Hepatocyte (in vitro differentiated cells): ENCODE data around the gene PAOX. TPM values are rescaled to one million over a fixed set of nuclear protein-coding genes. Genes with fewer than 3 reads are reported as not detected.

ENCODE experiments used
- DNase-seq: peaks from one replicate; pipeline ENCODE4 v3.0.0-alpha.2; 2016; ENCODE audit warnings: low spot score
- H2AFZ ChIP-seq: fragments of 200-600 bp; sonication (generic); 2 replicates; pipeline ENCODE4 v1.6.0; 2016; ENCODE audit warnings: antibody characterized with exemption, mild to moderate bottlenecking
- H3K27ac ChIP-seq: fragments of 200-600 bp; sonication (generic); 2 replicates; pipeline ENCODE4 v1.5.1; 2016; ENCODE audit warnings: mild to moderate bottlenecking
- H3K27me3 ChIP-seq: fragments of 200-600 bp; sonication (generic); 2 replicates; pipeline ENCODE4 v1.6.1; 2016
- H3K36me3 ChIP-seq: fragments of 200-600 bp; sonication (generic); replicated peaks from 2 replicates; pipeline ENCODE4 v1.5.1; 2016; ENCODE audit warnings: low read depth; ENCODE audit not compliant: insufficient read depth
- H3K4me1 ChIP-seq: fragments of 200-600 bp; sonication (generic); 2 replicates; pipeline ENCODE4 v1.5.1; 2016; ENCODE audit warnings: mild to moderate bottlenecking, moderate library complexity; ENCODE audit not compliant: insufficient read depth
- H3K4me2 ChIP-seq: fragments of 200-600 bp; sonication (generic); 2 replicates; pipeline ENCODE4 v1.6.0; 2016
- H3K4me3 ChIP-seq: fragments of 200-600 bp; sonication (generic); 2 replicates; pipeline ENCODE4 v1.5.1; 2016; ENCODE audit warnings: mild to moderate bottlenecking
- H3K79me2 ChIP-seq: fragments of 200-600 bp; sonication (generic); 2 replicates; pipeline ENCODE4 v1.6.0; 2017; ENCODE audit warnings: mild to moderate bottlenecking
- H3K9me2 ChIP-seq: fragments of 200-600 bp; sonication (generic); replicated peaks from 2 replicates; pipeline ENCODE4 v1.6.0; 2017; ENCODE audit warnings: mild to moderate bottlenecking; ENCODE audit not compliant: insufficient read depth
- H3K9me3 ChIP-seq: fragments of 200-600 bp; sonication (generic); 2 replicates; pipeline ENCODE4 v1.5.1; 2016; ENCODE audit warnings: low read depth, mild to moderate bottlenecking
- H4K20me1 ChIP-seq: fragments of 200-600 bp; sonication (generic); 2 replicates; pipeline ENCODE4 v1.6.0; 2016; ENCODE audit warnings: mild to moderate bottlenecking; ENCODE audit not compliant: insufficient read depth, poor library complexity, severe bottlenecking
- CTCF ChIP-seq: fragments of 200-600 bp; sonication (generic); IDR thresholded peaks from 2 replicates; pipeline ENCODE4 v1.5.1; 2016; ENCODE audit warnings: antibody characterized with exemption, mild to moderate bottlenecking; ENCODE audit not compliant: poor library complexity
- EZH2 ChIP-seq: fragments of 200-600 bp; sonication (generic); IDR thresholded peaks from 2 replicates; pipeline ENCODE4 v1.6.1; 2016; ENCODE audit warnings: antibody characterized with exemption, mild to moderate bottlenecking, borderline replicate concordance
- EZH2phosphoT487 ChIP-seq: fragments of 200-600 bp; sonication (generic); IDR thresholded peaks from one replicate; pipeline ENCODE4 v1.6.1; 2018; ENCODE audit warnings: antibody characterized with exemption, mild to moderate bottlenecking, low read depth, moderate library complexity; ENCODE audit not compliant: unreplicated experiment, severe bottlenecking
- WGBS: methylation state at CpG from one replicate; pipeline ENCODE4 v1.1.6; 2016; ENCODE audit warnings: low lambda C conversion rate; ENCODE audit errors: missing lambda C conversion rate; 5-methylcytosine and 5-hydroxymethylcytosine counted together
- polyA plus RNA-seq: library from polyadenylated mRNA; unstranded; fragments of >200 nt; fragmentation: Nextera tagmentation; extraction: Ambion mirVana; gene quantifications from 2 replicates; pipeline ENCODE4 v1.2.1, GENCODE V29; 2016
- total RNA-seq: library from RNA; depleted of rRNA; stranded (reverse); fragments of >200 nt; gene quantifications from 2 replicates; pipeline ENCODE4 v1.2.3, GENCODE V29; 2014

PAOX gene
- total and polyA plus RNA-seq, 2 experiments from 2014 or later: 11.5 to 19.6 TPM

GRCh38 chr10:133377025-133377817 lies 1.8 kb upstream of the PAOX start:
- no peaks in the 10 kb centered on the region for H3K9me3 ChIP-seq
- H3K9me2 ChIP-seq: no peaks in the 10 kb centered on the region
- no peaks in the 10 kb centered on the region for H4K20me1 ChIP-seq
- no peaks in the 10 kb centered on the region for H3K27me3 ChIP-seq
- H3K4me3 ChIP-seq: no peak overlapping the region
- no peak overlapping the region for H2AFZ ChIP-seq
- peaks cover 14% of the 10 kb centered on the region for H3K79me2 ChIP-seq
- peak overlapping the region; percentile 99 for H3K27ac ChIP-seq
- H3K36me3 ChIP-seq: no peaks in the 10 kb centered on the region
- no peak for TF ChIP-seq CTCF
- TF ChIP-seq EZH2phosphoT487: no peak
- TF ChIP-seq EZH2: no peak
- H3K4me1 ChIP-seq: peaks cover 13% of the 10 kb centered on the region
- DNase-seq: no peak
- peak overlapping the region; percentile 100 for H3K4me2 ChIP-seq
- WGBS: 93% methylated on average over 30 of the region's 30 CpGs

DNA sequence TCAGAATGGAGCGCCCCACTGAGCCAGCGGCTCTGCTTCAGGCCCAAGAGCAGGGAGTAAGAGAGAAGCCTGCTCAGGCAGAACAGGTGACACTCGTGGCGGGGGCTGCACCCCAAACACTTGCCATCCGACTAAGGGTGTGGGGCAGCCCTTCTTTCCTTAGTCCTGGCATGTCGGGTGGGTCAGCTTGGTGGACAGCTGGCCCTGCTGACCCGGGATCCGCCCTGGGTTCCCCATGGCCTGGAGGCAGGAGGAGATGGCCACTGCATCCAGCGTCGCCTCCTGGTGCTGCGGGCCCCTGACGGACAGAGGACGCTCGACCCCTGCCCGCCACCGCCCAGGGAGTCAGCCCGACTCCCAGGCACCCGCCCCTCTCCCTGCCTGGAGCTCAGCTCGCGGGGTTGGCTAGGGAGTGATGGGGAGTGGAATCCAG lies 1.2 kb upstream of the PAOX start:
- Histone ChIP-seq H3K79me2 (peaks cover 11% of the 10 kb centered on the region), H3K27ac (peak overlapping the region; percentile 99), H3K4me3 (peak overlapping the region; percentile 77), H3K9me3 (no peaks in the 10 kb centered on the region), H3K9me2 (no peaks in the 10 kb centered on the region), H3K4me1 (peaks cover 13% of the 10 kb centered on the region), H3K27me3 (no peaks in the 10 kb centered on the region), H3K4me2 (peak overlapping the region; percentile 100), H2AFZ (peak overlapping the region; percentile 100), H3K36me3 (no peaks in the 10 kb centered on the region), H4K20me1 (no peaks in the 10 kb centered on the region)
- no peak for TF ChIP-seq CTCF
- no peak for TF ChIP-seq EZH2phosphoT487
- no peak for TF ChIP-seq EZH2
- no peak for DNase-seq
- WGBS: 42% methylated on average over 18 of the region's 20 CpGs

DNA sequence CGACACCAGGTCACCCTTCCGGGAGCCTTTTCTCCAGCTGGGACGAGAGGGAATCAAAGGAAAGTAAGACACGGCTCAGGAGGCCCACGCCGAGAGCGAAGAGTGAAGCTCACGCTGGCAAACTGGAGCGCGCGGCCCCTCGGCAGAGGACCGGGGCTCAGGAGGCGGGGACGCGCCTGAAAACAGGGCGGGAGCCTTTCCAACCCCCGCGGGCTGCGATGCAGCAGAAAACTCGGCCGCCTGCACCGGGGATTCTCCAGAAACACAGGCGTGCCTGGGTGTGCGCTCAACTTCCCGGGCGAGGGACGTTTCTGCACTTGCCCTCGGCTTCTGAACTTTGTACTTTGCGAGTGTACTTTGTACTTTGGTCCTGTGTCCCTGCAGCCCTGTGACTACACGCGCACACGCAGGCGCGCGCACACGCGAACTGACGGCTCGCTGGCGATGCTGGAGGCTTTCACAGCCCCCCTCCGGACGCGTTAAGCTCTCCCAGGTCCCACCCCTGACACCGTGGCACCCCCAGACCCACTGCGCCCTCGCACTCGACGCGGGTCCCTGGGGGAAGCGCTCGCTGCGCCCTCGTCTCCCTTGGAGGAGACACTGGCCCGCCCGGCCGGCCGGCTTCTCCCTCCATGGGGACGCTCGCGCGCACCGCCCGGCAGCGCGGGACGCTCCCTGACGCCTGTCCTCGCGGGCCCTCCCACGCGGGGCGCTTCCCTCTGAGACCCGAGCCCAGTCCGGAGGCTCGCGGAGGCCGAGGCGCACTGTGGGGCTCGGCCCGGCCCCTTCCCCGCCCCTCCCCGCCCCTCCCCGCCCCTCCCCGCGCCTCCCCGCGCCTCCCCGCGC lies 588 bp upstream of the PAOX start:
- H3K4me1 ChIP-seq: peaks cover 13% of the 10 kb centered on the region

More for the DNA sequence above, 588 bp upstream of the PAOX start:
- Histone ChIP-seq H3K27ac (peak overlapping the region; percentile 99), H3K9me2 (no peaks in the 10 kb centered on the region), H3K4me2 (peak overlapping the region; percentile 100), H3K4me3 (peak overlapping the region; percentile 77), H4K20me1 (no peaks in the 10 kb centered on the region), H3K79me2 (peaks cover 9% of the 10 kb centered on the region), H3K36me3 (no peaks in the 10 kb centered on the region), H3K27me3 (no peaks in the 10 kb centered on the region), H2AFZ (peak overlapping the region; percentile 100), H3K9me3 (no peaks in the 10 kb centered on the region)
- 1% methylated on average over 51 of the region's 90 CpGs for WGBS
- TF ChIP-seq CTCF: no peak
- no peak for TF ChIP-seq EZH2phosphoT487
- TF ChIP-seq EZH2: no peak
- DNase-seq: peak; percentile 86
